Measurements from ENCODE around the gene LYPLAL1. TPM values are rescaled to one million over a fixed set of nuclear protein-coding genes. Genes with fewer than 3 reads are reported as not detected.

Gene LYPLAL1
- 40.0 and 59.8 TPM in 2 replicates for total RNA-seq

GRCh38 chr1:219173758-219174459 is at the start of gene LYPLAL1:
Gene LYPLAL1 (plus strand): TSS chr1:219173878. CDS start chr1:219173891, 13 bp downstream.

